Measurements from ENCODE around the gene TMEM225B.
"Not testable (repeated sequence)": the region's sequence is repeated elsewhere in the genome, so short reads cannot be mapped to it uniquely, and the experiment has no call there.

The TMEM225B gene

DNA sequence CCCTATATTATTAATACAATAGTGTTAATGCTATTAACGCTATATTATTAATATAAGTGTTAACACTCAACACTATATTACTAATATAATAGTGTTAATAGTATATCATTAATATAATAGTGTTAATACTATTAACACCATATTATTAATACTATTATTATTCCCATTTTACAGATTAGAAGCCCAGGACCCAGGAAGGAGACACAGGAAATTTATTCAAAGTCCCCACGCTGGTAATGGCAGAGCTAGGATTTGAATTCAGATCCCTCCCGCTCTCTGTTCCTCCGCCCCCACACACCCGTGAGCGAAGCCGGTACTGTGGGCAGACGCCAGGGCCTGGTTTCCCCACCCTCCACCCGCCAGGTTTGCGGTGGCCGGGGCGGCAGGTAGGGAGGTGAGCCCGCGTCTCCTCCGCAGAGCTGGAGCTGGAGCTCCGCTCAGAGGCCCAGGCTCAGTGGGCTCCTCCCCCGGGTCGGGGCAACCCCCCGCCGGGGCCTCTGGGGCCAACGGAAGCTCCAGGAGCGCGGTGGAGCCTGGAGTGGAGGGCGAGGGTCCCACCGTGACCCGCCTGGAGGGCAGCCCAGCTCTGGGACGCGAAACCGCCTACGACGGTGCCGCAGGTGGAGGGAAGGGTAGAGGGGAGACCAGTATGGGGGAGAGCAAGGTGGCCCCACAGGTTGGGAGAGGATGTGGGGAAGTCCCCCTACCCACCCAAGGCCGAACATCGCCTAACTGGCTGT is at the start of gene TMEM225B:
Gene TMEM225B, plus strand, starts transcription at position 506 of the 740 bp plus-strand sequence. CDS start 6,122 bp downstream, outside the sequence.
- H3K79me2 ChIP-seq (ENCODE audit: control insufficient read depth, insufficient read depth, low read length, unreplicated experiment): no peaks in the 10 kb centered on the region
- H3K27ac ChIP-seq (ENCODE audit: low read depth, low read length): no peak within 1 kb of the TSS
- H3K36me3 ChIP-seq (ENCODE audit: insufficient read depth, low read length): no peaks in the 10 kb centered on the region
- no peak within 1 kb of the TSS for H3K4me3 ChIP-seq (ENCODE audit: low read depth, low read length)
- H2AFZ ChIP-seq (ENCODE audit: low read length, unreplicated experiment): no peak within 1 kb of the TSS
- H3K27me3 ChIP-seq (ENCODE audit: insufficient read depth, low read length): no peaks in the 10 kb centered on the region
- H3K4me1 ChIP-seq (ENCODE audit: control insufficient read depth, insufficient read depth, low read length, unreplicated experiment): no peaks in the 10 kb centered on the region

DNA sequence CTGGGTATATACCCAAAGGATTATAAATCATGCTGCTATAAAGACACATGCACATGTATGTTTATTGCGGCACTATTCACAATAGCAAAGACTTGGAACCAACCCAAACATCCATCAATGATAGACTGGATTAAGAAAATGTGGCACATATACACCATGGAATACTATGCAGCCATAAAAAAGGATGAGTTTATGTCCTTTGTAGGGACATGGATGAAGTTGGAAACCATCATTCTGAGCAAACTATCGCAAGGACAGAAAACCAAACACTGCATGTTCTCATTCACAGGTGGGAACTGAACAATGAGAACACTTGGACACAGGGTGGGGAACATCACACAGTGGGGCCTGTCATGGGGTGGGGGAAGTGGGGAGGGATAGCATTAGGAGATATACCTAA is 48.5 kb upstream of the TMEM225B start:
- H3K4me1 ChIP-seq (ENCODE audit: control insufficient read depth, insufficient read depth, low read length, unreplicated experiment); H3K4me3 ChIP-seq (ENCODE audit: low read depth, low read length); H3K27ac ChIP-seq (ENCODE audit: low read depth, low read length); H3K27me3 ChIP-seq (ENCODE audit: insufficient read depth, low read length); H2AFZ ChIP-seq (ENCODE audit: low read length, unreplicated experiment): not testable (repeated sequence)
- Histone ChIP-seq H3K36me3 (ENCODE audit: insufficient read depth, low read length) (peaks cover 24% of the 10 kb centered on the region), H3K79me2 (ENCODE audit: control insufficient read depth, insufficient read depth, low read length, unreplicated experiment) (peaks cover 17% of the 10 kb centered on the region)

DNA sequence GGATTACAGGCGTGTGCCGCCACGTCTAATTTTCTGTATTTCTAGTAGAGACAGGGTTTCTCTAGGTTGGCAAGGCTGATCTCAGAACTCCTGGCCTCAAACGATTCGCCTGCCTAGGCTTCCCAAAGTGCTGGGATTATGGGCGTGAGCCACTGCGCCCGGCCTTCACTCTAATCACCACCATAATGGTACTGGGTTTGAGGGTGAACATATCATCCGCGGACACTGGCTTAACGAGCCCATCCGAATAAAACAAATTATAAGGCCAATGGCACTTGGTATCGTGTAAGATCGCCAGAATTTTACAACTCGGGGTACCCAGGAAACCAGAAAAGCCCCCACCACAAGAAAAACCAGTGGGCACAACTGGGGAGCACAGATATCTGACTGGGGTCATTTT is 46.7 kb upstream of the TMEM225B start:
- H3K4me1 ChIP-seq (ENCODE audit: control insufficient read depth, insufficient read depth, low read length, unreplicated experiment): peaks cover 4% of the 10 kb centered on the region
- peak overlapping the region; percentile 98 for H2AFZ ChIP-seq (ENCODE audit: low read length, unreplicated experiment)
- peaks cover 22% of the 10 kb centered on the region for H3K36me3 ChIP-seq (ENCODE audit: insufficient read depth, low read length)
- no peaks in the 10 kb centered on the region for H3K27me3 ChIP-seq (ENCODE audit: insufficient read depth, low read length)
- H3K79me2 ChIP-seq (ENCODE audit: control insufficient read depth, insufficient read depth, low read length, unreplicated experiment): peaks cover 17% of the 10 kb centered on the region
- peak overlapping the region; percentile 52 for H3K27ac ChIP-seq (ENCODE audit: low read depth, low read length)
- H3K4me3 ChIP-seq (ENCODE audit: low read depth, low read length): peak overlapping the region; percentile 98

DNA sequence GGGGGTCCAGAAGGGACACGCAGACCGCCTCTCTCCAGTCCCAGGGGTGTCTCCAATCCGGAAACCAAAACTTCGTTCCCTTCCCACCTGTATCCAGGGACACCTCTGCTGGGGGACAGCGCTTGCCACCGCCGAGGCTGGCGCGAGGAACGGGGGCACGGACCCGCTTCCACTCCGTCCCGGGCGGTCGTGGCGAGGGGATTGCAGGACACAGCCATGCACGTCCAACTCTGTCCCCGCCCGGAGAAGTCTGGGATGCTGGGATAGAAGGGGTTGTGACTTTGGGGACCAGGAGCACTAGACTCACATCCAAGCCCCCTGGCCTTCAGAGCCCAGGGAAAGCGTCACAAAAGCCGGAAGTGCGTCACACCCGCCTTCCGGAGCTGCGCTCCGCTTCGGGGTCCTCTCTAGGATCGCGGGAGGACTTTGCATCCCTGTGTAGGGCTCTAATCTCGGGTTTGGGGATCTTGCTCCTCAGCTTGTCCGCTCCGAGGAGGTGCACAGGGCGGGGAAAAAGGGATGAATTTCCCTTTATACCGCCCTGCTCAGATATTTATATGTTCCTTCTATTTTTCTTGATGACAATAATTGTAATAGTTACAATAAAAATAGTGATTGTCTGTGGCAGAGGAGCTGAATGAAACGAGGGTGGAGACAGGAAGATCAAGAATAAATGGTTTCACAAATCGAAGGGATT is 46.2 kb upstream of the TMEM225B start, which contains the start of gene FAM200A:
Gene FAM200A, minus strand, starts transcription at position 348 of the 697 bp plus-strand sequence. CDS start 3,707 bp downstream, outside the sequence.
- Histone ChIP-seq H3K79me2 (ENCODE audit: control insufficient read depth, insufficient read depth, low read length, unreplicated experiment) (peaks cover 19% of the 10 kb centered on the region), H3K4me3 (ENCODE audit: low read depth, low read length) (peak within 1 kb of the TSS; percentile 98), H3K36me3 (ENCODE audit: insufficient read depth, low read length) (peaks cover 19% of the 10 kb centered on the region), H3K27ac (ENCODE audit: low read depth, low read length) (peak within 1 kb of the TSS; percentile 53), H3K4me1 (ENCODE audit: control insufficient read depth, insufficient read depth, low read length, unreplicated experiment) (peaks cover 6% of the 10 kb centered on the region), H3K27me3 (ENCODE audit: insufficient read depth, low read length) (no peaks in the 10 kb centered on the region), H2AFZ (ENCODE audit: low read length, unreplicated experiment) (peak within 1 kb of the TSS; percentile 99)

DNA sequence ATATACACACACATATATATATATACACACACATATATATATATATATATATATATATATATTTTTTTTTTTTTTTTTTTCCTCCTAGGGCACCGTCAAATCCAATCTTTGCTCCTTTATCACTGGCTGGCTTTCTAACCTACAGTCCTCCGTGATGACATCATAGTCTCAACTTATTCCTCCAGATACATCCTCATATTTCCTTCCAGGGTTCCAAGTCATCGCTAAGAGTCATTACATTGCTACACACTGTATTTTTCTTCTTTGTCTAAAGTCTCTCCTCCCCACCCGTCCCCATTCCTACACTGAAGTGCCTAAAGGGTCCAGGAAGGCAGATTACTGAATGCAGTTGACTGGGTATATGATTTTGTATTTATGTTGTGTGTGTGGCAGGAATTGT is 45.0 kb upstream of the TMEM225B start:
- H3K4me1 ChIP-seq (ENCODE audit: control insufficient read depth, insufficient read depth, low read length, unreplicated experiment): peaks cover 12% of the 10 kb centered on the region
- H3K79me2 ChIP-seq (ENCODE audit: control insufficient read depth, insufficient read depth, low read length, unreplicated experiment): peaks cover 31% of the 10 kb centered on the region
- peaks cover 9% of the 10 kb centered on the region for H3K36me3 ChIP-seq (ENCODE audit: insufficient read depth, low read length)
- no peak overlapping the region for H3K27ac ChIP-seq (ENCODE audit: low read depth, low read length)
- no peak overlapping the region for H2AFZ ChIP-seq (ENCODE audit: low read length, unreplicated experiment)
- no peaks in the 10 kb centered on the region for H3K27me3 ChIP-seq (ENCODE audit: insufficient read depth, low read length)
- H3K4me3 ChIP-seq (ENCODE audit: low read depth, low read length): no peak overlapping the region

DNA sequence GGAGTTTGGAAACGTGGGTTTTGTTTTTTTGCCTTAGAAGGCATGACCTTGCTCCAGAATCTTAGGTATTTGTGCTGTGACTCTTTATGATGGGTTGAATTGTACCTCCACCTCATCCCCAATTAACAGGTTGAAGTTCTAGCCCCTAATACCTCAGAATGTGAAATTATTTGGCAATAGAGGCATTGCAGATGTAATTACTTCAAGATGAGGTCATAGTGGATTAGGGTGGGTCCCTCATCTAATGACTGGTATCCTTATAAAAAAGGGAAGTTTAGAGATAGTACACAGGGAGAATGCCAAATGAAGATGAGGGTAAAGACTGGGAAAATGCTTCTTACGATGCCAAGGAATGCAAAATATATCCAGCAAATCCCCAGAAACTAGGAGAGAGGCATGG is 43.1 kb upstream of the TMEM225B start:
- H3K79me2 ChIP-seq (ENCODE audit: control insufficient read depth, insufficient read depth, low read length, unreplicated experiment): peaks cover 47% of the 10 kb centered on the region
- no peak overlapping the region for H3K4me3 ChIP-seq (ENCODE audit: low read depth, low read length)
- H2AFZ ChIP-seq (ENCODE audit: low read length, unreplicated experiment): no peak overlapping the region
- no peak overlapping the region for H3K27ac ChIP-seq (ENCODE audit: low read depth, low read length)
- peaks cover 12% of the 10 kb centered on the region for H3K4me1 ChIP-seq (ENCODE audit: control insufficient read depth, insufficient read depth, low read length, unreplicated experiment)
- no peaks in the 10 kb centered on the region for H3K36me3 ChIP-seq (ENCODE audit: insufficient read depth, low read length)
- no peaks in the 10 kb centered on the region for H3K27me3 ChIP-seq (ENCODE audit: insufficient read depth, low read length)

GRCh38 chr7:99557196-99557607 is 40.9 kb upstream of the TMEM225B start:
- no peak overlapping the region for H3K27ac ChIP-seq (ENCODE audit: low read depth, low read length)
- H3K79me2 ChIP-seq (ENCODE audit: control insufficient read depth, insufficient read depth, low read length, unreplicated experiment): peaks cover 52% of the 10 kb centered on the region
- peaks cover 20% of the 10 kb centered on the region for H3K36me3 ChIP-seq (ENCODE audit: insufficient read depth, low read length)
- H2AFZ ChIP-seq (ENCODE audit: low read length, unreplicated experiment): no peak overlapping the region
- H3K27me3 ChIP-seq (ENCODE audit: insufficient read depth, low read length): no peaks in the 10 kb centered on the region
- H3K4me3 ChIP-seq (ENCODE audit: low read depth, low read length): peak overlapping the region; percentile 96
- peaks cover 34% of the 10 kb centered on the region for H3K4me1 ChIP-seq (ENCODE audit: control insufficient read depth, insufficient read depth, low read length, unreplicated experiment)

DNA sequence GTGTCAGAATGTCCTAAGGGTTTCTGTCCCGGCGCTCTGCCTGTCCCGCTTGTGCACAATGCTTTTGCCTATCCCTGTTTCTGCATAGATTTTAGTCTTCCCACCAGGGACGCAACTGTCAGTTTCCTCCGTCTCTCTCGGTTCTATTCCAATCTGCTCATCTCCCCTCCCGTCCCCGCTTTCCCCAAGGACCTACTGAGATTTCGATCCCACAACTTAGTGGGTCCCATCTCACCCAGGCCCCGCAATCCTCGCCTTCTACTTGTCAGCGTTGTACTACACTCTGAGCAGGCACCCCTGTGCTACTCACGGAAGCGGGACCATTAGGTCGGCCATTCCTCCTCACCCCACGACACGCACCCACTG is 40.1 kb upstream of the TMEM225B start:
- Histone ChIP-seq H3K27me3 (ENCODE audit: insufficient read depth, low read length) (no peaks in the 10 kb centered on the region), H3K36me3 (ENCODE audit: insufficient read depth, low read length) (peaks cover 22% of the 10 kb centered on the region), H3K4me3 (ENCODE audit: low read depth, low read length) (peak overlapping the region; percentile 96), H3K27ac (ENCODE audit: low read depth, low read length) (peak overlapping the region; percentile 85), H2AFZ (ENCODE audit: low read length, unreplicated experiment) (peak overlapping the region; percentile 45), H3K4me1 (ENCODE audit: control insufficient read depth, insufficient read depth, low read length, unreplicated experiment) (peaks cover 36% of the 10 kb centered on the region), H3K79me2 (ENCODE audit: control insufficient read depth, insufficient read depth, low read length, unreplicated experiment) (peaks cover 52% of the 10 kb centered on the region)

DNA sequence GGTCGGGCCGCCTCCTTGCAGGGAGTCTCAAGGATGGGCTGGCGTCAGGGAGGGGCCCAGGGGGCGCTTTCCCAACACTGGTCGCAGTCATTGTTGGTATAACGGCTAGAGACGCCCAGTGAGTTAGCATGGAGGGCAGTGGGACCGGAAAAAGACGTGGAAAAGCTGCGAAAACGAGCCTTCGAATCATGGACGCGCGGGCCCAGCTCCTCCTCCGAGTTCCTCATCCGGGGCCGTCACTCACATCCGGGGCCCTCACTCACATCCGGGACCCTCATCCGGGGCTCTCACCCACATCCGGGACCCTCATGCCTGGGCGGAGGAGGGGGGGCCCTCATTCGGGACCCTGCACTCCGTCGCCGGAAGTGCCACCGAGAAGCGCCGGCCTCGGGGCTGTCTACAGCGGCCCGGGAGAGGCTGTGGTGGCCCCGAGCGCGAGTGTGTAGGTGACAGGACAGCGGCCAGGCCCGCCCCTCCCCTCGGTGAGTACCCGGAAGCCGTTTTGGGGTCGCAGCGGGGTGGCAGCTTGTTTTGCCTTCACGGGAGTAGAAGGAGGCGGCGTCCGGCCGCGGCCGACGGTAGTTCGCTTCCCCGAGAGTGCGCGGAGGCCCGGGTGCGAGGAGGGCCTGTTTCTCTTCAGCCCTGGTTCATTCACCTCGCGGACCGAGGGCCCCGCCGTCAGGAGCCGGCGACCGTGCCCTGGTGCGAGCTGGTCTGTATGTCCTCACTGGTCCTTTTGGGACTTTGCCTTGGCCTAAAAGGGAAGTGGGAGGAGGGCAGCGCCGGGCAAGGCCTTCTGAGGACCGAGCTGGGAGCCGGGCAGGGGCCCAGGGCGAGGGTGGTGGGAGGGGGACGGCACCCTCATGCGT is 39.5 kb upstream of the TMEM225B start, which contains the start of gene ZNF655:
Gene ZNF655, plus strand, starts transcription at position 337 of the 869 bp plus-strand sequence. CDS start 1,918 bp downstream, outside the sequence.
- Histone ChIP-seq H3K4me1 (ENCODE audit: control insufficient read depth, insufficient read depth, low read length, unreplicated experiment) (peaks cover 39% of the 10 kb centered on the region), H3K36me3 (ENCODE audit: insufficient read depth, low read length) (peaks cover 22% of the 10 kb centered on the region), H2AFZ (ENCODE audit: low read length, unreplicated experiment) (peak within 1 kb of the TSS; percentile 45), H3K27me3 (ENCODE audit: insufficient read depth, low read length) (no peaks in the 10 kb centered on the region), H3K27ac (ENCODE audit: low read depth, low read length) (peak within 1 kb of the TSS; percentile 85), H3K4me3 (ENCODE audit: low read depth, low read length) (peak within 1 kb of the TSS; percentile 96), H3K79me2 (ENCODE audit: control insufficient read depth, insufficient read depth, low read length, unreplicated experiment) (peaks cover 52% of the 10 kb centered on the region)

- peaks cover 60% of the 10 kb centered on the region for H3K79me2 ChIP-seq (ENCODE audit: control insufficient read depth, insufficient read depth, low read length, unreplicated experiment)
- H2AFZ ChIP-seq (ENCODE audit: low read length, unreplicated experiment): peak overlapping the region; percentile 45
- H3K4me1 ChIP-seq (ENCODE audit: control insufficient read depth, insufficient read depth, low read length, unreplicated experiment): peaks cover 47% of the 10 kb centered on the region
- peaks cover 27% of the 10 kb centered on the region for H3K36me3 ChIP-seq (ENCODE audit: insufficient read depth, low read length)
- H3K27ac ChIP-seq (ENCODE audit: low read depth, low read length): peak overlapping the region; percentile 85
- no peaks in the 10 kb centered on the region for H3K27me3 ChIP-seq (ENCODE audit: insufficient read depth, low read length)
- peak overlapping the region; percentile 96 for H3K4me3 ChIP-seq (ENCODE audit: low read depth, low read length)
Observed at GRCh38 chr7:99559175-99559915, 38.7 kb upstream of the TMEM225B start.

Measured in ACC112 (cell line).